AG04449 (cell line): ENCODE data around the gene CREBRF.
"Not testable (repeated sequence)": the region's sequence is repeated elsewhere in the genome, so short reads cannot be mapped to it uniquely, and the experiment has no call there.

Source experiments
- CTCF ChIA-PET: fragments of 350-600 bp; formaldehyde crosslinking; extraction: SDS; loops from one replicate; lab custom pipeline; 2021; ENCODE audit warnings: antibody characterized with exemption; lab: Yijun Ruan, JAX
- POLR2A ChIA-PET: fragments of 400-600, 350-600 bp; formaldehyde crosslinking; extraction: SDS; loops from one replicate; lab custom pipeline; 2020; ENCODE audit warnings: antibody characterized with exemption, inconsistent platforms; lab: Yijun Ruan, JAX
- DNase-seq: peaks from one replicate; pipeline ENCODE4 v3.0.0-alpha.2; 2010; ENCODE audit warnings: low read depth, low spot score
- H3K4me3 ChIP-seq: 2 replicates; pipeline ENCODE4 v1.5.1; 2011; ENCODE audit warnings: low read depth, mild to moderate bottlenecking, control low read depth, low read length
- CTCF ChIP-seq: IDR thresholded peaks from one replicate; pipeline ENCODE4 v1.5.1; 2011; ENCODE audit warnings: mild to moderate bottlenecking, moderate library complexity, low read length, control low read depth, inconsistent platforms; ENCODE audit not compliant: insufficient read depth; ENCODE audit errors: missing control alignments

The CREBRF gene

GRCh38 chr5:173144200-173145176 lies 88.3 kb downstream of the CREBRF start, which contains the start of gene BNIP1:
BNIP1 (plus strand) TSS chr5:173144531; CDS start chr5:173144546, 15 bp downstream.
- H3K4me3 ChIP-seq = peak within 1 kb of the TSS; percentile 100
- CTCF ChIA-PET = interaction anchor here (0.6 to 4.3 kb wide), 34 partner anchors 9 to 438 kb away, joined by 3 to 27 read pairs (median 4); partner anchors contain the start of gene ATP6V0E1
- DNase-seq = peak; percentile 71
- POLR2A ChIA-PET = interaction anchor here (1.0 kb wide), 1 partner anchor 87 kb away, joined by 3 read pairs; no protein-coding TSS in a partner anchor
- TF ChIP-seq CTCF = peak; percentile 99

- DNase-seq = no peak
- no peak for TF ChIP-seq CTCF
- POLR2A ChIA-PET = no interaction called here
- CTCF ChIA-PET = interaction anchor here (1.4 to 2.3 kb wide), 2 partner anchors 170 to 437 kb away, joined by 4 to 8 read pairs; no protein-coding TSS in a partner anchor
- no peak overlapping the region for H3K4me3 ChIP-seq
Measured at GRCh38 chr5:173148354-173148753, 92.2 kb downstream of the CREBRF start.

- no peak overlapping the region for H3K4me3 ChIP-seq
- TF ChIP-seq CTCF = no peak
- ChIA-PET CTCF (interaction anchor here (1.3 to 4.6 kb wide), 5 partner anchors 8 to 445 kb away, joined by 3 to 17 read pairs (median 9); partner anchors contain the start of gene BNIP1), POLR2A (no interaction called here)
- DNase-seq = no peak
Measured at GRCh38 chr5:173152547-173152946, 96.4 kb downstream of the CREBRF start.

GRCh38 chr5:173153842-173154241 lies 97.7 kb downstream of the CREBRF start:
- no peak for TF ChIP-seq CTCF
- no peak overlapping the region for H3K4me3 ChIP-seq
- ChIA-PET CTCF (interaction anchor here (1.5 to 4.6 kb wide), 5 partner anchors 9 to 447 kb away, joined by 6 to 17 read pairs (median 9); partner anchors contain the start of gene BNIP1), POLR2A (no interaction called here)
- no peak for DNase-seq

GRCh38 chr5:173154619-173155018 lies 98.5 kb downstream of the CREBRF start:
- CTCF ChIA-PET = interaction anchor here (1.0 to 4.6 kb wide), 4 partner anchors 9 to 175 kb away, joined by 3 to 17 read pairs (median 6); partner anchors contain the start of gene BNIP1
- DNase-seq, POLR2A ChIA-PET, H3K4me3 ChIP-seq: not testable (repeated sequence)

- no peak overlapping the region for H3K4me3 ChIP-seq
- no peak for DNase-seq
- no peak for TF ChIP-seq CTCF
- POLR2A ChIA-PET = no interaction called here
- CTCF ChIA-PET = interaction anchor here (1.7 to 4.6 kb wide), 2 partner anchors 10 to 11 kb away, joined by 6 to 17 read pairs; partner anchors contain the start of gene BNIP1
Measured at GRCh38 chr5:173155912-173156311, 99.8 kb downstream of the CREBRF start.
